Mucosa of rectum (tissue), 2 donors: ENCODE data around the gene IL4.

Experiments
- H3K27ac ChIP-seq, 2 donors: one replicate each; pipeline ENCODE4 v1.7.0; 2013; ENCODE audit warnings: inconsistent platforms in 2 of 2, low read depth in 2 of 2, low read length in 2 of 2
- H3K27me3 ChIP-seq, 2 donors: one replicate each; pipeline ENCODE4 v1.7.0; 2013; ENCODE audit warnings: low read length in 2 of 2; ENCODE audit not compliant: control insufficient read depth in 2 of 2, insufficient read depth in 2 of 2
- H3K36me3 ChIP-seq, 2 donors: one replicate each; pipeline ENCODE4 v1.7.0; 2013; ENCODE audit warnings: low read length in 2 of 2; ENCODE audit not compliant: control insufficient read depth in 2 of 2, insufficient read depth in 2 of 2
- H3K4me1 ChIP-seq, 2 donors: one replicate each; pipeline ENCODE4 v1.7.0; 2013; ENCODE audit warnings: low read length in 2 of 2, mild to moderate bottlenecking in 1 of 2; ENCODE audit not compliant: control insufficient read depth in 2 of 2, insufficient read depth in 2 of 2
- H3K4me3 ChIP-seq, 2 donors: one replicate each; pipeline ENCODE4 v1.7.0; 2013; ENCODE audit warnings: low read length in 2 of 2
- H3K9ac ChIP-seq, 2 donors: one replicate each; pipeline ENCODE4 v1.7.0; 2013; ENCODE audit warnings: low read length in 2 of 2, low read depth in 1 of 2, mild to moderate bottlenecking in 1 of 2
- H3K9me3 ChIP-seq, 2 donors: one replicate each; pipeline ENCODE4 v1.7.0; 2013; ENCODE audit warnings: low read length in 2 of 2; ENCODE audit not compliant: control insufficient read depth in 2 of 2
- donor health status: healthy.
- donor health status: Normal muscosa, but diverticular disease.

The IL4 gene

GRCh38 chr5:132641841-132642240 is 31.9 kb upstream of the IL4 start:
- H3K4me3 ChIP-seq, result no peak overlapping the region
- peaks cover 40 to 45% of the 10 kb centered on the region in 2 donors for H3K36me3 ChIP-seq
- H3K27ac ChIP-seq, result no peak overlapping the region
- H3K27me3 ChIP-seq, result no peaks in the 10 kb centered on the region
- H3K4me1 ChIP-seq, result no peaks in the 10 kb centered on the region
- no peaks in the 10 kb centered on the region for H3K9me3 ChIP-seq
- no peak overlapping the region for H3K9ac ChIP-seq

DNA sequence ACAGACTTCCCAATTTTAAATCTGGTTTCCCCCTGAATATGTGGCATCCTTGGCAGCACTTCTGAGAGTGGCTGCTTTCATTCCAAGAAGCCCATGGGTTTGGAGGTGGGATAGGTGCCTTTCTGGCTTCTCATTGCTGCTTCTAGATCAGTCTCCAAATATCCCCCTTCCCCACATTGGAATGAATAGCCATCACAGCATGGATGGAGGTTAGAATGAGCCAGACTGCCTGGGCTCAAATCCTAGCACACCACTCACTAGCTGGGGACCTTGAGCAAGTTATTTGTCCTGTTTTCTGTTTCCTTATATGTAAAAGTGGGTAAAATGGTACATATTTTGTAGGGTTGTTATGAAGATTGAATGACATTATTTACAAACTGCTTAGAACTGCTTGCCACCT is 29.6 kb upstream of the IL4 start:
- H3K36me3 ChIP-seq, result peaks cover 28 to 30% of the 10 kb centered on the region in 2 donors
- no peaks in the 10 kb centered on the region for H3K4me1 ChIP-seq
- no peak overlapping the region for H3K27ac ChIP-seq
- no peak overlapping the region for H3K4me3 ChIP-seq
- H3K9me3 ChIP-seq, result no peaks in the 10 kb centered on the region
- no peak overlapping the region for H3K9ac ChIP-seq
- H3K27me3 ChIP-seq, result no peaks in the 10 kb centered on the region

- peaks cover 11 to 14% of the 10 kb centered on the region in 2 donors for H3K36me3 ChIP-seq
- H3K4me1 ChIP-seq, result no peaks in the 10 kb centered on the region
- H3K4me3 ChIP-seq, result no peak overlapping the region
These were observed 27.1 kb upstream of the IL4 start for GRCh38 chr5:132646583-132647266.

GRCh38 chr5:132647473-132647872 is 26.3 kb upstream of the IL4 start:
- Histone ChIP-seq H3K4me1 (no peaks in the 10 kb centered on the region), H3K4me3 (no peak overlapping the region), H3K9me3 (no peaks in the 10 kb centered on the region), H3K27me3 (no peaks in the 10 kb centered on the region), H3K36me3 (peaks cover 5 to 6% of the 10 kb centered on the region in 2 donors), H3K27ac (no peak overlapping the region), H3K9ac (no peak overlapping the region)

More at GRCh38 chr5:132646583-132647266, 27.1 kb upstream of the IL4 start:
- Histone ChIP-seq H3K27me3 (no peaks in the 10 kb centered on the region), H3K9ac (no peak overlapping the region), H3K27ac (no peak overlapping the region), H3K9me3 (no peaks in the 10 kb centered on the region)

DNA sequence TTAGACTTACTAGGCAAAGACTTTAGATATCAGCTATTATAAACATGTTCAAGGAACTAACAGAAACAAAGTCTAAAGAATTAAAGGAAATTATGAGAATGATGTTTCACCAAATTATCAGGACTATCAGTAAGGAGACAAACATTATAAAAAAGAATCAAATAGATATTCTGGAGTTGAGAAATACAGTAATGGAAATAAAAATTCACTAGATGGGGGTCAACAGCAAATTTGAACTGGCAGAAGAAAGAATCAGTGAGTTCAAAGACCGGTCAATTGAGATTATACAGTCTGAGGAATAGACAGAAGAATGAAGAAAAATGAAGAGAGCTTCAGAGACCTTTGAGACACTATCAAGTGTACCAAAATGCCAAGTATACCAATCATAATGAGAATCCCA is 25.4 kb upstream of the IL4 start:
- Histone ChIP-seq H3K27ac (no peak overlapping the region), H3K9me3 (no peaks in the 10 kb centered on the region), H3K9ac (no peak overlapping the region), H3K27me3 (peaks cover 0 to under 1% of the 10 kb centered on the region in 2 donors), H3K36me3 (no peaks in the 10 kb centered on the region), H3K4me3 (no peak overlapping the region), H3K4me1 (no peaks in the 10 kb centered on the region)

DNA sequence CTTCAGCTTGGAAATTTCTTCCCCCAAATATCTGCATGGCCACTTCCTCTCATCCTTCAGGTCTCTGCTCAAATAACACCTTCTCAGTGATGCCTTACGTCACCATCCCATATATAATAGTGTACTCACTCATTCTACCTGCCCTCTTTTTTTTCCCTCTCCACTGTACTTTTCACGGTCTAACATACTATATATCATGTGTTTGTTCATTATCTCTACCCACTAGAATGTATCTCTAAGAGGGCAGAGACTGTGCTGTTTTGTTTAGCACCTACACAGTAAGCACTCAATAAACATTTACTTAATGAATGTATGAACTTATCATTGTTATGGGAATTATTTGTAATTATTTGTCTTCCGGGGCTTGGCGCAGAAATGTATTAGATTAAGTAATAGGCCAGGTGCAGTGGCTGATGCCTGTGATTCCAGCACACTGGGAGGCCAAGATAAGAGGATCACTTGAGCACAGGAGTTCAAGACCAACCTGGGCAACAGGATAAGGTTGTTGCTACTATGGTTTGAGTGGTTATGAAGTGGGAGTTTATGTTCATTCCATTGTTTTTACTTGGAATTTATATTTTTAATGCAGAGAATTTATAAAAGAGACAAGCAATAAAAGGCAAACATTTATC is 21.8 kb upstream of the IL4 start:
- Histone ChIP-seq H3K4me3 (no peak overlapping the region), H3K9ac (no peak overlapping the region), H3K4me1 (peaks cover 0 to 4% of the 10 kb centered on the region in 2 donors), H3K36me3 (no peaks in the 10 kb centered on the region), H3K27me3 (peaks cover 14 to 23% of the 10 kb centered on the region in 2 donors), H3K27ac (no peak overlapping the region), H3K9me3 (no peaks in the 10 kb centered on the region)

- Histone ChIP-seq H3K27me3 (peaks cover 14 to 24% of the 10 kb centered on the region in 2 donors), H3K27ac (no peak overlapping the region), H3K4me3 (no peak overlapping the region), H3K9ac (no peak overlapping the region), H3K36me3 (no peaks in the 10 kb centered on the region), H3K4me1 (peaks cover 0 to 4% of the 10 kb centered on the region in 2 donors), H3K9me3 (no peaks in the 10 kb centered on the region)
These were observed 20.1 kb upstream of the IL4 start for GRCh38 chr5:132653716-132654115.

DNA sequence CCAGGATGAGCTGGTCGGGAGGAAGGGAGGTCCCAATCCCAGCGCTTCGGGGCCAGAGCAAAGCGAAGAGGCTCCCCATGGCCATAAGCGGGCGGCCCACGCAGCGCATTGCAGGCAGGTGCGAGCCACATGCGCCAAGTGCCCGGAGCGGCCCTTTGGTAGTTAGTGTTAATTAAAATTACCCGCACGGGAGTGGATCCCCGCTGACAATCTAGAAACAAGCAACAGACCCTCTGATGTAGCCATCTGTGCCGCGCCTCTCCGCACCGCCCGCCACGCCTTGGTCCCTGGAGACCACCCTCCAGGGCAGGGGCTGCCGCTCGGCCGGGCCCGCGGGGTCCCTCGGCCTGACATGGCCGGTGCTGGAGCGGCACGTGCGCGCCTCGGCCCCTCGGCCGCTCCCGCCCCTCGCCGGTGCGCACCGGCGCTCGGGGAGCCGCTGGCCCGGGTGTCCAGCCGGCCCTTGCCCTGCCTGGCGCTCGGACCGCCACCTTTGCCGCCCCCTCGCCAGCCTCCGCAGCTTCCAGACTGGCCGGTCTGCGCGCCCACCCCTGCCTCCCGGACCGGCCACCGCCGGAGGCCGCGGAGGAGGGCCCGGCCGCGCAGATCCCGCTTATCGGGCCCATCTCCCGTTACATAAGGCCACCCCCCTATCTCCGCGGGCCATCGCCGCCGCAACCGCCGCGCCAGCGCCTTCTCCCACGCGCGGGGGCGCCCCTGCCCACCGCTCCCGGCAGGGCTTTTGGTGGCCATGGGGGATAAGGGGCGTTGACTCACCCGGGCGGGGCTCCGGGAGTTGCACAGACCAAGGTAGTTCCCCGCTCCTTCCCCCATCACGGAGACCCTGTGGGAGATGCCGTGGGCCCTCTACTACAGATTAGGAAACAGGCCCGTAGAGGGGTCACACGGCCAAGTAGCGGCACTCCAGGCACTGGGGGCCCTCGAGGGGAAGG is 17.7 kb upstream of the IL4 start:
- Histone ChIP-seq H3K4me1 (peaks cover 0 to 4% of the 10 kb centered on the region in 2 donors), H3K4me3 (peak overlapping the region in 1 of 2 donors; percentile 23), H3K36me3 (no peaks in the 10 kb centered on the region), H3K27me3 (peaks cover 14 to 24% of the 10 kb centered on the region in 2 donors), H3K9me3 (no peaks in the 10 kb centered on the region), H3K27ac (no peak overlapping the region), H3K9ac (no peak overlapping the region)

DNA sequence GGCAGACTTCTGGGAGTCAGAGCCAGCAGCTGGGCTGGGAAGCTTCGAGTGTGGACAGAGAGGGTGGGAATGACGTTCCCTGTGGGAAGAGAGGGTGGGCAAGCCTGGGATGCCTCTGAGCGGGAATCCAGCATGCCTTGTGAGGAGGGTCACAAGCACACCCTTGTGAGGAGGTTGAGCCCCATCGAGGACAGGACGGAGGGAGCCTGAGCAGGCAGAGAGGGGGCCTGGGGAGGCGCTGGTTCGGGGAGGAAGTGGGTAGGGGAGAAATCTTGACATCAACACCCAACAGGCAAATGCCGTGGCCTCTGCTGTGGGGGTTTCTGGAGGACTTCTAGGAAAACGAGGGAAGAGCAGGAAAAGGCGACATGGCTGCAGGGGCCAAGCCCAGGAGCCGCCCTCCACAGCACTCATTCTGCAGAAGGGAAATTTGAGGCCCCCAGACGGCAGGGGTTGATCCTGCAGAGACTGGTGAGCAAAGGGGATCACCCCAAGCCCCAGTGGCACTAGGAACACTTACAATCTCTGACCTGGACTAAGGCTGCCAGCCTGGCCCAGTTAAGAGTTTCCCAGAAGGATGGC is 16.9 kb upstream of the IL4 start:
- H3K4me3 ChIP-seq, result no peak overlapping the region

More for the DNA sequence above, 16.9 kb upstream of the IL4 start:
- Histone ChIP-seq H3K36me3 (no peaks in the 10 kb centered on the region), H3K27ac (no peak overlapping the region), H3K27me3 (peaks cover 14 to 24% of the 10 kb centered on the region in 2 donors), H3K9me3 (no peaks in the 10 kb centered on the region), H3K4me1 (peaks cover 0 to 4% of the 10 kb centered on the region in 2 donors), H3K9ac (no peak overlapping the region)
